ENCODE data around the gene DENND1B.

GRCh38 chr1:197463142-197463541 lies 312.1 kb downstream of the DENND1B start:
- TF ChIP-seq CTCF (IDR thresholded peaks at IDR 0.05) (no peak), EZH2 (IDR thresholded peaks at IDR 0.05) (no peak)

Data from neural progenitor cell (in vitro differentiated cells).